ENCODE results near the gene SECISBP2.

DNA sequence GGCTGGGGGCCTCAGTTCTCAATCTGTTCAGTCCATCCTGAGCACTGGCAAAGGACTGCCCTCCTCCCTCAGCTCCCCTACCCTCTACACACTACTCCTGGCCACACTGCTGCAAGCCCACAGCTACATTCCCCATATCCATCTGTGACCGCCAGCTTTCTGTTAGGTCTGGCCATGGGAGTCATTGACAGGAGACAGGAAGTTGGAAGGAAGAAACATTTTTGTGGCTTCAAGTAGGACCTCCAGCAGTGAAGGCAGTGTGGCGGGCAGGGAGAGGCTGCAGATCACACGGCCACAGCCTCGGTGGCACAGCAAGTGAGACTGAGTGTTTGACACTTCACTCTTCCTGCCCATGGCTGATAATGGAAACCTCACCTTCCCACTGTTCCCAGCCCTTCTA lies 55.9 kb downstream of the SECISBP2 start:
- TF ChIP-seq, protein P1, sequence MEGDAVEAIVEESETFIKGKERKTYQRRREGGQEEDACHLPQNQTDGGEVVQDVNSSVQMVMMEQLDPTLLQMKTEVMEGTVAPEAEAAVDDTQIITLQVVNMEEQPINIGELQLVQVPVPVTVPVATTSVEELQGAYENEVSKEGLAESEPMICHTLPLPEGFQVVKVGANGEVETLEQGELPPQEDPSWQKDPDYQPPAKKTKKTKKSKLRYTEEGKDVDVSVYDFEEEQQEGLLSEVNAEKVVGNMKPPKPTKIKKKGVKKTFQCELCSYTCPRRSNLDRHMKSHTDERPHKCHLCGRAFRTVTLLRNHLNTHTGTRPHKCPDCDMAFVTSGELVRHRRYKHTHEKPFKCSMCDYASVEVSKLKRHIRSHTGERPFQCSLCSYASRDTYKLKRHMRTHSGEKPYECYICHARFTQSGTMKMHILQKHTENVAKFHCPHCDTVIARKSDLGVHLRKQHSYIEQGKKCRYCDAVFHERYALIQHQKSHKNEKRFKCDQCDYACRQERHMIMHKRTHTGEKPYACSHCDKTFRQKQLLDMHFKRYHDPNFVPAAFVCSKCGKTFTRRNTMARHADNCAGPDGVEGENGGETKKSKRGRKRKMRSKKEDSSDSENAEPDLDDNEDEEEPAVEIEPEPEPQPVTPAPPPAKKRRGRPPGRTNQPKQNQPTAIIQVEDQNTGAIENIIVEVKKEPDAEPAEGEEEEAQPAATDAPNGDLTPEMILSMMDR (IDR thresholded peaks at IDR 0.05) = no peak
- TF ChIP-seq POLR2A (IDR thresholded peaks at IDR 0.05) = no peak
